OCI-LY7 (cell line): ENCODE data around the gene PRKX.
A peak's percentile ranks its signal among the peaks of the same experiment; 100 is the strongest.

Source experiments
- EZH2phosphoT487 ChIP-seq: fragments of 200-600 bp; sonication (generic); IDR thresholded peaks from 2 replicates; pipeline ENCODE4 v1.6.1; 2018; ENCODE audit warnings: low read depth, borderline replicate concordance, mild to moderate bottlenecking, mixed run types, antibody characterized with exemption, low read length, moderate library complexity, mixed read lengths
- TF ChIP-seq, protein P1 (sequence below): fragments of 200-600 bp; sonication (generic); conservative IDR thresholded peaks from 2 replicates; pipeline ENCODE4 v1.5.1; 2014; ENCODE audit warnings: mild to moderate bottlenecking, antibody characterized with exemption, low read length, moderate library complexity, mixed read lengths

GRCh38 chrX:3638280-3638873 is 75.1 kb downstream of the PRKX start:
- no peak for TF ChIP-seq EZH2phosphoT487
- TF ChIP-seq, protein P1, sequence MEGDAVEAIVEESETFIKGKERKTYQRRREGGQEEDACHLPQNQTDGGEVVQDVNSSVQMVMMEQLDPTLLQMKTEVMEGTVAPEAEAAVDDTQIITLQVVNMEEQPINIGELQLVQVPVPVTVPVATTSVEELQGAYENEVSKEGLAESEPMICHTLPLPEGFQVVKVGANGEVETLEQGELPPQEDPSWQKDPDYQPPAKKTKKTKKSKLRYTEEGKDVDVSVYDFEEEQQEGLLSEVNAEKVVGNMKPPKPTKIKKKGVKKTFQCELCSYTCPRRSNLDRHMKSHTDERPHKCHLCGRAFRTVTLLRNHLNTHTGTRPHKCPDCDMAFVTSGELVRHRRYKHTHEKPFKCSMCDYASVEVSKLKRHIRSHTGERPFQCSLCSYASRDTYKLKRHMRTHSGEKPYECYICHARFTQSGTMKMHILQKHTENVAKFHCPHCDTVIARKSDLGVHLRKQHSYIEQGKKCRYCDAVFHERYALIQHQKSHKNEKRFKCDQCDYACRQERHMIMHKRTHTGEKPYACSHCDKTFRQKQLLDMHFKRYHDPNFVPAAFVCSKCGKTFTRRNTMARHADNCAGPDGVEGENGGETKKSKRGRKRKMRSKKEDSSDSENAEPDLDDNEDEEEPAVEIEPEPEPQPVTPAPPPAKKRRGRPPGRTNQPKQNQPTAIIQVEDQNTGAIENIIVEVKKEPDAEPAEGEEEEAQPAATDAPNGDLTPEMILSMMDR: peak; percentile 75
